ENCODE data around the gene GRXCR2.
"Not testable (repeated sequence)": the region's sequence is repeated elsewhere in the genome, so short reads cannot be mapped to it uniquely, and the experiment has no call there.

- not testable (repeated sequence) for TF ChIP-seq POLR2A (IDR thresholded peaks at IDR 0.05; ENCODE audit: low read depth); CTCF (IDR thresholded peaks at IDR 0.05); EP300 (IDR thresholded peaks at IDR 0.05)
These were observed 8.4 kb downstream of the GRXCR2 start for GRCh38 chr5:145864432-145864831.

Measured in esophagus muscularis mucosa (tissue), 4 donors.